ENCODE measurements around the gene SERPINA9. TPM values are rescaled to one million over a fixed set of nuclear protein-coding genes. Genes with fewer than 3 reads are reported as not detected.

Gene SERPINA9
- total and polyA plus RNA-seq, 4 donors: not detected

DNA sequence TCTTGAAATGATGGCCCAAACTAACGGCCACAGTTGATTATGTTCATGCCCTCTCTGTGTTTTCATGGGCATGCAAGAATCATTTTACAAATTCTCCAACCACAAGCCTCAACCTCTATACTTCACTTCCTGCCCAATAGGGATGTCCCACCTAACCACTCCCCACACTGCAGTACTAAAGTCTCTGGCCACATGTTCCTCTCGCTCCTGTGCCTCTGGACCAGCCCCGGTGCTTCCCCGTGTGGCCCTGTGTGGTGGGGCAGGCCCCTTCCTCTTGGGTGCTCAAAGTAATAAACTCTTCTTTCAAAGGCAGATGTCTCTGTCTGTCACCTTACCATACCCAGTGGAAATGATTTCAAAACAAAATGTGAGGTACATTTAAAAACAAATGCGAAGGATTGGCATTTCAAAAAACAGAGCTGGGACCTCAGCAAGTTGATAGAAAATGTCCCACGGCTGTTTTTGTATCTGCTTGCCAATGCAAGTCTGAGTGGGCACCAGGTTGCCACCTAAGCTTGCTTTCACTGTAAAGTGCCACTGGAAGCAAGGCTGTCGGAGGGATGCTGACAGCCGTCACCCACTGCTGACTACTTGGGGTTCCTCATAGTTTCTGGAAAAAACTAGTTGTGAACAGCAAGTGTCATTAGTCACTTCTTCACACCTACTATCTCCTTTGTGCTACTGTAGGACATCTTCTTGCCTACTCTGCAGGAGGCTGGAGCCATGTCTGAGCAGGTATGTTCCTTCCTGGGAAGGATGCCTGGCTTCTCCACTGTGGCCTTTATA is 15.2 kb downstream of the SERPINA9 start:
- Histone ChIP-seq H3K4me3 (no peak overlapping the region), H3K36me3 (ENCODE audit: control insufficient read depth in 4 of 4, insufficient read depth in 4 of 4, low read length in 4 of 4) (no peaks in the 10 kb centered on the region), H3K9ac (ENCODE audit: insufficient read depth in 1 of 2, low read length in 2 of 2) (no peak overlapping the region), H3K27ac (ENCODE audit: low read depth in 1 of 2, low read length in 1 of 2) (no peak overlapping the region), H3K27me3 (ENCODE audit: control insufficient read depth in 3 of 3, insufficient read depth in 3 of 3, low read length in 2 of 3) (no peaks in the 10 kb centered on the region), H3K4me1 (ENCODE audit: control insufficient read depth in 5 of 5, insufficient read depth in 5 of 5, low read length in 5 of 5) (no peaks in the 10 kb centered on the region), H3K9me3 (ENCODE audit: control insufficient read depth in 4 of 4, insufficient read depth in 3 of 4, low read length in 3 of 4) (peaks cover 0 to 21% (median 8%) of the 10 kb centered on the region in 4 donors)
- WGBS, 2 donors: 69 to 72% methylated on average over 8 of the region's 8 CpGs
- ATAC-seq (ENCODE audit: insufficient read depth, low FRiP score) (no peak), DNase-seq (no peak)
- TF ChIP-seq, protein P1, sequence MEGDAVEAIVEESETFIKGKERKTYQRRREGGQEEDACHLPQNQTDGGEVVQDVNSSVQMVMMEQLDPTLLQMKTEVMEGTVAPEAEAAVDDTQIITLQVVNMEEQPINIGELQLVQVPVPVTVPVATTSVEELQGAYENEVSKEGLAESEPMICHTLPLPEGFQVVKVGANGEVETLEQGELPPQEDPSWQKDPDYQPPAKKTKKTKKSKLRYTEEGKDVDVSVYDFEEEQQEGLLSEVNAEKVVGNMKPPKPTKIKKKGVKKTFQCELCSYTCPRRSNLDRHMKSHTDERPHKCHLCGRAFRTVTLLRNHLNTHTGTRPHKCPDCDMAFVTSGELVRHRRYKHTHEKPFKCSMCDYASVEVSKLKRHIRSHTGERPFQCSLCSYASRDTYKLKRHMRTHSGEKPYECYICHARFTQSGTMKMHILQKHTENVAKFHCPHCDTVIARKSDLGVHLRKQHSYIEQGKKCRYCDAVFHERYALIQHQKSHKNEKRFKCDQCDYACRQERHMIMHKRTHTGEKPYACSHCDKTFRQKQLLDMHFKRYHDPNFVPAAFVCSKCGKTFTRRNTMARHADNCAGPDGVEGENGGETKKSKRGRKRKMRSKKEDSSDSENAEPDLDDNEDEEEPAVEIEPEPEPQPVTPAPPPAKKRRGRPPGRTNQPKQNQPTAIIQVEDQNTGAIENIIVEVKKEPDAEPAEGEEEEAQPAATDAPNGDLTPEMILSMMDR (IDR thresholded peaks at IDR 0.05; ENCODE audit: control extremely low read depth, extremely low read depth): no peak

DNA sequence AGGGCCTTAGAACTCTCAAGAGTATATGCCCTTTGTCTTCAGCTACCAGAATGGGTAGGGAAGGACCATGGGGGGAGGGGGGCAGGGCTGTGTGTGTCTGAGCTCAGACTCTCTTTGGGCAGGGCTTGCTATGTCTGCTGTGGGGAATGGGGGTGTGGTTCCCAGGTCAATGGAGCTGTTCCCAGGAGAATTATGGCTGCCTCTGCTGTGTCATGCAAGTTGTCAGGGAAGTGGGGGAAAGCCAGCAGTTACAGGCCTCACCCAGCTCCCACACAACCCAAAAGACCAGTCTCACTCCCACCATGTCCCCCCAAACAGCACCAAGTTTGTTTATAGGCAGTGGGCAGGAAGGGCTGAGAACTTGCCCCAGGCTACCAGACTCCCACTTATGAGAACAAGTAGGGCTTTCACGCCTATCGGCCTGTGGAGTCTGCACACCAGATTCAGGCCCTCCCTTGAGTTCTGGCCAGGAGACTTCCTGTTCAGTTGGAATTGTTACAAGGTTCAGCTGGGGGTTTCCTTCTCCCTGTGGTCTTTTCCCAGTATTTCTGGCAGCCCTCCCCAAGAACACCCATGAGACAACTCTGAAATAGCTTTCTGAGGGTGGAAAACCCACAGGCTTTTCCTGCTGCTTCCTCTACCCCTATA is 17.3 kb downstream of the SERPINA9 start:
- no peak overlapping the region for H3K4me3 ChIP-seq
- DNase-seq: no peak
- H3K9ac ChIP-seq (ENCODE audit: insufficient read depth in 1 of 2, low read length in 2 of 2): no peak overlapping the region
- H3K27me3 ChIP-seq (ENCODE audit: control insufficient read depth in 3 of 3, insufficient read depth in 3 of 3, low read length in 2 of 3): no peaks in the 10 kb centered on the region
- TF ChIP-seq, protein P1 (IDR thresholded peaks at IDR 0.05; ENCODE audit: control extremely low read depth, extremely low read depth): no peak
- H3K9me3 ChIP-seq (ENCODE audit: control insufficient read depth in 4 of 4, insufficient read depth in 3 of 4, low read length in 3 of 4): peaks cover 0 to 10% (median 3%) of the 10 kb centered on the region in 4 donors
- no peak for ATAC-seq (ENCODE audit: insufficient read depth, low FRiP score)
- WGBS, 2 donors: 66 to 67% methylated on average over 2 of the region's 2 CpGs
- no peak overlapping the region for H3K27ac ChIP-seq (ENCODE audit: low read depth in 1 of 2, low read length in 1 of 2)
- no peaks in the 10 kb centered on the region for H3K36me3 ChIP-seq (ENCODE audit: control insufficient read depth in 4 of 4, insufficient read depth in 4 of 4, low read length in 4 of 4)
- no peaks in the 10 kb centered on the region for H3K4me1 ChIP-seq (ENCODE audit: control insufficient read depth in 5 of 5, insufficient read depth in 5 of 5, low read length in 5 of 5)

DNA sequence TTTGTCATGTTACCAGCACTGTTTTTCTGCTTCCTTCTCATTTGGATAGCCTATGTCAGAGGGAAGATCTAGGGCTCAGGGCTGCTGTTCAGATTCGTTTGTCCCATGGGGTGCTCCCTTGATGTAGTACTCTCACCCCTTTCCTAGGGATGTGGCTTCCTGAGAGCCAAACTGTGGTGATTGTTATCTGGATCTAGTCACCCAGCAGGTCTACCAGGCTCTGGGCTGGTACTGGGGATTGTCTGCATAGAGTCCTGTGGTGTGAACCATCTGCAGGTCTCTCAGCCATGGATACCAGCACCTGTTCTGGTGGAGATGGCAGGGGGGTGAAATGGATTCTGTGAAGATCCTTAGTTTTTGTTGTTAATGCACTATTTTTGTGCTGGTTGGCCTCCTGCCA is 17.9 kb downstream of the SERPINA9 start:
- no peak overlapping the region for H3K27ac ChIP-seq (ENCODE audit: low read depth in 1 of 2, low read length in 1 of 2)
- H3K4me1 ChIP-seq (ENCODE audit: control insufficient read depth in 5 of 5, insufficient read depth in 5 of 5, low read length in 5 of 5): no peaks in the 10 kb centered on the region
- no peak overlapping the region for H3K9ac ChIP-seq (ENCODE audit: insufficient read depth in 1 of 2, low read length in 2 of 2)
- 71 to 87% methylated on average over 1 of the region's 1 CpG for WGBS, 2 donors
- TF ChIP-seq, protein P1 (IDR thresholded peaks at IDR 0.05; ENCODE audit: control extremely low read depth, extremely low read depth): no peak
- no peak for ATAC-seq (ENCODE audit: insufficient read depth, low FRiP score)
- no peaks in the 10 kb centered on the region for H3K36me3 ChIP-seq (ENCODE audit: control insufficient read depth in 4 of 4, insufficient read depth in 4 of 4, low read length in 4 of 4)
- no peaks in the 10 kb centered on the region for H3K27me3 ChIP-seq (ENCODE audit: control insufficient read depth in 3 of 3, insufficient read depth in 3 of 3, low read length in 2 of 3)
- no peak overlapping the region for H3K4me3 ChIP-seq
- DNase-seq: no peak
- peaks cover 0 to 8% (median 3%) of the 10 kb centered on the region in 4 donors for H3K9me3 ChIP-seq (ENCODE audit: control insufficient read depth in 4 of 4, insufficient read depth in 3 of 4, low read length in 3 of 4)

Measured in lung (tissue), 12 donors.